CD4-positive, alpha-beta T cell treated with Interleukin-6 at 100 ng/mL for 8 hours (primary cell): Measurements from ENCODE around the gene FGGY.
"Not testable (repeated sequence)": the region's sequence is repeated elsewhere in the genome, so short reads cannot be mapped to it uniquely, and the experiment has no call there.

Experiments used
- DNase-seq: peaks from one replicate; pipeline ENCODE4 v3.0.0-alpha.2; 2020; ENCODE audit warnings: mixed read lengths, low spot score

FGGY gene

GRCh38 chr1:59580257-59580656, 283.4 kb downstream of the FGGY start:
- DNase-seq = no peak

GRCh38 chr1:59592410-59592809, 295.5 kb downstream of the FGGY start:
- DNase-seq = not testable (repeated sequence)

GRCh38 chr1:59592924-59593323, 296.0 kb downstream of the FGGY start:
- DNase-seq = no peak

DNA sequence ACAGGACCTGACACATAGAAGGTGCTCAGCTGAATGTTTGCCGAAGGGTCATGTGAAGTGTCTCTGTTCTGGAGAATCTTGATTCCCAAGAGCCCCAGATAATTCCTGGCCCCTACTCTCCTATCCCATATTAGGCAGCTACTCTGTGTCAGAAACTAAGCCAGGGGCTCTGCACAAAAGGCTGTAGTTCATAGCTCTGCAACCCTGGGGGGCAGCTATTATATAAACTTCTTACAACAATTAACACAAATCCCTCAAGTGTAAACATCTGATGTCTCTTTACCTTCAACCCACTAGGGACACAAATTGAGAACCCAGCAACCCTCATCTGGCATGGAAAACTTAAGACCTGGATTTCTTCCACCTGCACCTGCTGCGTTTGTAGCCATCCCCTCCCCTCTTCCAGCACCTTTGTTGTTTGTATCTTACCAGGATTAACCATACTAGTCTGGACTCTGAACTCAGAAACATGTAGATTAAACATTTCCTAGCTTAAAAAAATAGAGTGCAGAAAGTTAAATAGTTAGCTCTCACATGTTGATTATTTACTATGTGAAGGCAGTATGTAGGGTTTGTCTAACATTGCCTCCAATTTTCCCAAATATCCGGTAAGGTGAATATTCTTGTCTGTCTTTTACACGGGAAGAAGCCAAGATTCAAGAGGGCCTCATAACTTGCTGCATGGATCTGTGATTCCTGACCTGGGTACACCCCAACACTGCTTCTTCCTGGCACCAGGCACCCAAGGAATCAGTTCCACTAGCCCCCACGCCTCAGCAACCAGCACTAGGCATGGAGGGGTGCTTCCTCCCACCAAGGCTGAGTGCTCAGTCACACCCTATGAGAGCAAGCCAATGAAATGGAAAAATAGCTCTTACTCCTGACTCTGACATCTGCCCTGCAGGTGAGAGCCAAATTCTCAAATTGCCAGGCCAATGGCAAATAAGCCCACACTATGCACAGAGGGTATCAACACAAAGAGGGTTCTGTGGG, 297.2 kb downstream of the FGGY start:
- no peak for DNase-seq

GRCh38 chr1:59595774-59596173, 298.9 kb downstream of the FGGY start:
- DNase-seq = no peak

- DNase-seq = no peak
Measured at GRCh38 chr1:59596432-59596831, 299.5 kb downstream of the FGGY start.

DNA sequence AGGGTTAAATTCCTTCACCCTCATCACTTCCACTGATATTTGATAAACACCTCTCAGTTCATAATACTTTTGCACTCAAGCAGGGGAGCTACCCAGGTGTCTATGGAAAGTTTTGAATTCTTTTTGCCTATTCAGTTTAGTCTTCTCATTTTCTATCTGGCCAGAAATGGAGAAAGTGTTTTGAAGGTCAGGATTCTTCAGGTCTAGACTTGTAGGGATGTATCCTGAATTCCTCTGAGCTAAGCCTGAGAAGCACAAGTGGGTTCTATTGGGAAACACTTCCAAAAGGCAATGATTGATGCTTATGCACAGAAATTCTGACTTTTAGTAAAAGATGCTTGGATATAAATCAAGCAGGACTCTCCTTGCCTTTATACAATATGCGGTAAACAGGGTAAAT, 300.1 kb downstream of the FGGY start:
- DNase-seq = no peak

DNA sequence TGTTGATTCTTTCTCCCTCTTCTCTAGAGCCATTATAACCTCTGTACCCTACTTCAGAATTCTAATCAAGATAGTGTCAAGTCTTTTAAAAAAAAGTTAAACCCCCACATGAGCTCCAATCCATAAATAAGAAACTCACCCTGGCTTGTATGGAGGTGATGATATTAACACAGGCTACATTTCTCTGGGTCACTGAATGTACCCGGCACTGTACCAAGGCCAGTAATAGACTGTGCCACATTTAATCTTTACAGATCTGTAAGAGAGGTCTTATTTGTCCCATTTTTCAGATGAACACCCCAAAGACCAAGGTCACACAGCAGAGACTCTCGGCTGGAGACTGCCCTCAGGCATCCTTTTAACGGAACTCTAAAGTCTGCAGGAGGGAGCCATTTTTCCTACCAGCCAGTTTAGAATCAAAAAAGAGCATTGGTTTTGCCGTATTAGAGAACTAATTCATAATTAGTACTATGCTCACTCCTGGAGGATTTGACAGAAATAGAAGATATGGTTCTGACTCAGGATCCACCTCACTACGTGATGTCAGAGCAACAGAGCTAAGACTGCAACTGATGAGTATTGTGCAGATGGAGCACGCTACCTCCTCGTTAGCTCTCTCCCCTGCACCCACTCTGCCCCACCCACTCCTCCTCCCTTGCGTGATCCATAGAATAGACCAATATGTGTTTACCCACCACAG, 300.7 kb downstream of the FGGY start:
- DNase-seq = no peak

GRCh38 chr1:59598120-59598440, 301.2 kb downstream of the FGGY start:
- no peak for DNase-seq

DNA sequence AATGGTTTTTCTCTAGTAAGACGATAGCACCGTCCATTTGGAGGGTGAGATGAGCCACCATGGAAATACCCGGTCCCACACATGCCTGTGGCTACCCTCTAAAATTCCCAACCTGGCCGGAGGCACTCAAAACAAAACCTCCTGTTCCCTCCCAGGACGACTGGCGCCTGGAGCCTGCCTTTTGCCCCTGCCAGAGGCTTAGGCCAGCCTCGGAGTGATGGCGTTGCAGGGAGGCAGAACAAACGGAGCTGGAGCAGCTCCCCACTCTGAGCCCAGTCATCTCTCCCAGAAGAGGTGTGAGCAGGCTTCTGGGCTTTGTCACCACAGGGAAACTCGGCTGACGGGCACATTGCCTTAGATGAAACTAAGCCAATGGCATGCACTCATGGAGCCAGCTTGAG, 304.1 kb downstream of the FGGY start:
- no peak for DNase-seq

DNA sequence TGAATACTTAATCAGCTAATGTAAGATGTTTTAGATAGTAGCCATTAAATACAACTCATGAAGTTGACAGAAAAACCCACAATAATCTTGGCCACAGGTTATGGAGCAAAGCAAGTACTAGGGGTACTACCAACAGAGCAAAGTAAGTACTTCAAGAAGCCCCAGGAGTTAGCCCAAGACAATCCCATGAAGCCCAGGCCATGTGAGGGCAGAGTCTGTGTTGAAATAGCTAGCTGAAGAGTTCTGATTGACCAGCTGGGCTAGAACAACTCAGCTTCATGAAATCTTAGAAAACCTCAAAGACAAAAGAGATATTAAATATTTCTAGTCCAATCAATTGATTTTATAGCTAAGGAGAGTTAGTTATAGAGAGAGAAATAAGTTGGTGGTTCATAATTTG, 304.9 kb downstream of the FGGY start:
- no peak for DNase-seq

DNA sequence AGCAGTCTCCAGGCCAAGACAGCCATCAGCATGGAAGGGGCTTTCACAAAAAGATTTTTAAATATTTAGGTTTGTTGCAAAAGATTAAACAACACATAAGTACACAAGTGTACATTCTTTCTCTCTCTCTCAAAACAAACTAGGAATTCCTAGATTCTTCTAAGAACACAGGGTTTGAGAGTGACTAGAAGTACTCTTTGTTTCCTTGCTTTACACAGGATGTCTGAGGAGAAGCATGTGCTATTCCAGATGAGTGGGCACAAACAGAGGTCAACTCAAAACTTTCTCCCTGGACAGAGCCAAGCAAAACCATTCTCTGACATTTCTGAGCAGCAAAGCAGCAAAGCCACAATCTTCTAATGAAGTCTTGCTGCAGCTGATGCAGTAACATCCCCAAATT, 307.3 kb downstream of the FGGY start:
- no peak for DNase-seq

- no peak for DNase-seq
Measured at GRCh38 chr1:59605184-59605583, 308.3 kb downstream of the FGGY start.

DNA sequence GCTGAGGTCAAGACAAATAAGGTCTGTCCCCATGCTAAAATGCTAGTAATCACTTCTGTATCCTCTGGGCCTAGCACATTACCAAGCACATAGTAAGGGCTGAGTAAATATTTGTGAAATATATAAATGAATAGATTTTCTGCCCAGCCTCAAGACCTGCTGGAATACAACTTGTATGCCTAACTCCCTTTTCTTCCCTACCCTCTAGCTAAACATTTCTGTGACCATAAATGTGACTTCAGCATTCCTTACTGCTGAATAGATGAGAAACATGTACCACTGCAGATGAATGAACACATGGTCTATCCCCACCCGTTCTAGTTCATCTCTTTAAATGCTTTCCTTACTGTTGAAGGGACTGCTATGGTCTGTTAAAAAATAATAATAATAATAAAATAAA, 308.9 kb downstream of the FGGY start:
- DNase-seq = no peak

DNA sequence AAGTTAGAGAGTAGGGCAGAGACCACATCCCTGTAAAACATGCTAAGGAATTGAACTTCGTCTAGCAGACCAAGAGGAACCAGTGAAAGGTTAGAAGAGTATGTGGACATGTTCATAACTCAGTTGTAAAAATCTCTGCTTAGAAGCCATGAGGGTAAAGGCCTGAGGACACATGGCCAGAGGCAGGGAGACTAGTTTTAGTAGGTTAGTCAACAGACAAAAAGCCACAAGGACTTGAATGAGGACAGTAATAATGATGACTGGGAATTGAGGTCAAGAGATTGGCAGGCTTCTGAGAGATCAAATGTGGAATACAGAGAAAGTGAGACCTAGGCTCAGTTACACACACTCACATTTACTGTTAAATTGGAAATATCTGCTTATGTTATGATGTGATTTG, 312.4 kb downstream of the FGGY start:
- DNase-seq = no peak

DNA sequence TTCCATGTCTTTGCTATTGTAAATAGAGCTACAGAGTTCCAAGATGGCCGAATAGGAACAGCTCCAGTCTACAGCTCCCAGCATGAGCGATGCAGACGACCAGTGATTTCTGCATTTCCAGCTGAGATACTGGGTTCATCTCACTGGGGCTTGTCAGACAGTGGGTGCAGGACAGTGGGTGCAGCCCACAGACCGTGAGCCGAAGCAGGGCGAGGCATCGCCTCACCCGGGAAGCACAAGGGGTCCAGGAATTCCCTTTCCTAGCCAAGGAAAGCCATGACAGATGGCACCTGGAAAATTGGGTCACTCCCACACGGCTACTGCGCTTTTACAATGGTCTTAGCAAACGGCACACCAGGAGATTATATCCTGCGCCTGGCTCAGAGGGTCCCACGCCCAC, 313.6 kb downstream of the FGGY start:
- DNase-seq = not testable (repeated sequence)

GRCh38 chr1:59617434-59617833, 320.5 kb downstream of the FGGY start:
- DNase-seq = no peak

- DNase-seq = no peak
Measured at GRCh38 chr1:59619557-59619956, 322.7 kb downstream of the FGGY start.

DNA sequence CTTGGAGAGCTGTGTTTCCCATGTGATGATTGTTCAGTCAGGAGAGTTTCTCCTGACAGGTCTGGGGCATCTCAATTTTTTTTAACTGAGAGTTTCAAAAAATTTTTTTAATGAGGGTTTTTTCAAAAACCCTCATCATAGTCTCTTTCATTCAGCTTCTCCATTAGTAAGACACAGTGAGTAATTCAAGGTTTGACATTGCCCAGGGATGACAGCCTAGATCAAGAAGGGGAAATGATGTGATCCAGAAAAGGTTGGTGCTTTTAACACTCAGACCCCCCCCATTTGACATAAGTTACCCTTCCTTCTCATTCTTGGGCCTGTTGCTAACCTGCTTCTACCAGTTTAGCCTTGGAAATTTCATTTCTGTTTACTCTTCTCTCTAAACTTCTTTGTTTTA, 328.5 kb downstream of the FGGY start:
- DNase-seq = no peak

GRCh38 chr1:59631561-59632255, 334.8 kb downstream of the FGGY start:
- DNase-seq = no peak

DNA sequence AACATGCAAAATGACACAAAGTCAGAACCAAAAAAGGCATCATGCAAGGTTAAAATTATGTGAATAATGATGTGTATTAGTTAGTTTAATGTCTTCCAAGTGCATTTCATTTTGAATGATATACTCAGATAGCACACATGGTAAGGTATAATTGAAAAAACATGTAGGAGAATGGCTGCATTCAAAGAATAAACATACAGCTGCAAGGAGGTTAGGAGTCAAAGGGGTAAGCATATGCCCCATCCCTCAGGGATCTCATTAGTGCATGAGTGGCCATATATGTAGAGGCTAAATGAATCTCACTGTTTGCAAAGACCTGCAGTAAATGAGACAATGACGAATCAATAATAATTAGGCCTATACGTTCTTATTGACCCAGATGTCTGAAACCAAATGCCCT, 338.2 kb downstream of the FGGY start:
- no peak for DNase-seq

GRCh38 chr1:59638231-59638711, 341.4 kb downstream of the FGGY start:
- DNase-seq = no peak

DNA sequence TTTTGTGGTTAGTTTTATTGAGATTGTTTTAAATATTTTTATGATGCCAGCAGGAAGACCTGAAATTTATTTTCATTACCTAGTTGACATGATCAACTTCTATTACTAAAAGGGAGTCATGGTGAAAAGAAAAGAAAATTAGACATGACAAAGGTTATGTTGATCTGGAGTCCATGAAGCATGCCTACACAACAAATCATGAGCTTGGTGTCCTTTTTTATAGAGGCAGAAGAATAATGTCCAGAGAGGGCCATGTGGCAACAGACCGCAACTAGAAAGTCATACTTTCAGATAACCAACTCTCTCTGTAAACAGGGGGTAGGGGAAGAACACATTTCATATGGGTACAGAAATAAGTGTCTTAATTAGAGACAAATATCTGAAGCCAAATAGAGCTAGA, 342.4 kb downstream of the FGGY start:
- DNase-seq = no peak
